ENCODE results near the gene NXPH3. TPM values are rescaled to one million over a fixed set of nuclear protein-coding genes. Genes with fewer than 3 reads are reported as not detected.

NXPH3 gene
- total and polyA plus RNA-seq, 10 of the 15 experiments (the other 5 are each of a cell fraction or from before 2014, with no cell fraction given) = 0.08 to 0.35 (median 0.12) TPM; not detected in 2

DNA sequence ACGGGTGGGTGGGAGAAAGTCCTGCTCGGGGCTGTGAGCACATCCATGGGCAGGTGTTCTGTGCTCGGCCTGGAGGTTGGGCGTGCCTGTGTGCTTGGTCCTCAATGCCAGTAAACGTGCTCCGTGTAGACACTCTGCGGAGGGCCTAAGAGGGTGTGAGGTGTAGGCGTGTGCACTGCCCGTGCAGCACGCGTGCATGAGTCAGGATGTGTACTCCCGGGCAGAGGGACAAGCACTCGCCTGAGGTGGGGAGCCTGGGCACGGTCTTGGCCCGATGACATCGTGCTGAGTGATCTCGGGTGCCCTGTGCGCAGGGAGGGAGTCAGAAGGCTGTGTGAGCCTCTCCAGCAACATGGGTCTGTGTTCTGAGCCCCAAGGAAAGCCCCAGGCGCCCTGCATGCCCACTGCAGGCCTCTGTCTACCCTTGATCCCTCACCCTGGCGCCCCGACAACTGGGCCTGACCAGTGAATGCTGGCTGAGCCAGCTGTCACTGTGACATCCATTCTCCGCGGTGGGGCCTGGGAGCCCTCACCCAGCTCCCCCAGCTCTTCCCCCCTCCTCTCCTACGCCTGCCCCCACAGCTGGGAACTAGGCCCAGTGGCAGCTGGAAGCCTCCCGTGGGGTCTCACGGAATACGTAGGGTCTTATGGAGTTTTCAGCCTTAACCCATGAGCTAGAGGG, 23.5 kb upstream of the NXPH3 start:
- POLR2A ChIA-PET = interaction anchor here (0.5 kb wide), 1 partner anchor 141 kb away, joined by 3 read pairs; no protein-coding TSS in a partner anchor
- no peak for FAIRE-seq
- H3K79me2 ChIP-seq (ENCODE audit: control insufficient read depth, insufficient read depth, low read length) = no peaks in the 10 kb centered on the region
- no peak for ATAC-seq
- no peak overlapping the region for H2AFZ ChIP-seq (ENCODE audit: control insufficient read depth, low read depth, low read length)
- H4K20me1 ChIP-seq (ENCODE audit: control insufficient read depth, insufficient read depth) = no peaks in the 10 kb centered on the region
- intact Hi-C loops (cut with micrococcal nuclease; ENCODE audit: unreplicated experiment) (no loop called here), in situ Hi-C loops (cut with MboI) (loop anchor here (5.0 to 10.0 kb wide), 4 partner anchors 55 to 235 kb away; partner anchors contain the start of gene NGFR)
- CTCF ChIA-PET = interaction anchor here (1.0 to 1.8 kb wide), 3 partner anchors 116 to 145 kb away, joined by 3 to 5 read pairs (median 3); no protein-coding TSS in a partner anchor
- H3K4me3 ChIP-seq = no peak overlapping the region
- H3K4me2 ChIP-seq (ENCODE audit: control insufficient read depth, insufficient read depth) = no peak overlapping the region
- H3K9ac ChIP-seq (ENCODE audit: control insufficient read depth, insufficient read depth, low read length) = no peak overlapping the region
- 68% methylated on average over 26 of the region's 27 CpGs for WGBS (ENCODE audit: insufficient coverage, insufficient replicate concordance, low lambda C conversion rate, missing lambda C conversion rate)
- SMC1A ChIA-PET (ENCODE audit: uncharacterized antibody, unreplicated experiment) = interaction anchor here (1.0 kb wide), 1 partner anchor 75 kb away, joined by 3 read pairs; no protein-coding TSS in a partner anchor
- no peaks in the 10 kb centered on the region for H3K27me3 ChIP-seq (replicated peaks in 1 of 2; ENCODE audit: control insufficient read depth in 2 of 2, insufficient read depth in 2 of 2, low read length in 1 of 2)
- H3K4me1 ChIP-seq (ENCODE audit: control insufficient read depth, insufficient read depth, low read length) = peaks cover 4% of the 10 kb centered on the region; the same call in 1 of the 2 replicates
- H3K9me3 ChIP-seq (replicated peaks; ENCODE audit: control insufficient read depth, insufficient read depth, low read length) = no peaks in the 10 kb centered on the region
- H3K27ac ChIP-seq (ENCODE audit: control insufficient read depth, insufficient read depth) = no peak overlapping the region
- TF ChIP-seq, protein P1, sequence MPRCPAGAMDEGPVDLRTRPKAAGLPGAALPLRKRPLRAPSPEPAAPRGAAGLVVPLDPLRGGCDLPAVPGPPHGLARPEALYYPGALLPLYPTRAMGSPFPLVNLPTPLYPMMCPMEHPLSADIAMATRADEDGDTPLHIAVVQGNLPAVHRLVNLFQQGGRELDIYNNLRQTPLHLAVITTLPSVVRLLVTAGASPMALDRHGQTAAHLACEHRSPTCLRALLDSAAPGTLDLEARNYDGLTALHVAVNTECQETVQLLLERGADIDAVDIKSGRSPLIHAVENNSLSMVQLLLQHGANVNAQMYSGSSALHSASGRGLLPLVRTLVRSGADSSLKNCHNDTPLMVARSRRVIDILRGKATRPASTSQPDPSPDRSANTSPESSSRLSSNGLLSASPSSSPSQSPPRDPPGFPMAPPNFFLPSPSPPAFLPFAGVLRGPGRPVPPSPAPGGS (IDR thresholded peaks at IDR 0.05; ENCODE audit: borderline replicate concordance, insufficient read depth, low read depth, low read length, poor library complexity, severe bottlenecking) = peak; percentile 21
- TF ChIP-seq, protein P2, sequence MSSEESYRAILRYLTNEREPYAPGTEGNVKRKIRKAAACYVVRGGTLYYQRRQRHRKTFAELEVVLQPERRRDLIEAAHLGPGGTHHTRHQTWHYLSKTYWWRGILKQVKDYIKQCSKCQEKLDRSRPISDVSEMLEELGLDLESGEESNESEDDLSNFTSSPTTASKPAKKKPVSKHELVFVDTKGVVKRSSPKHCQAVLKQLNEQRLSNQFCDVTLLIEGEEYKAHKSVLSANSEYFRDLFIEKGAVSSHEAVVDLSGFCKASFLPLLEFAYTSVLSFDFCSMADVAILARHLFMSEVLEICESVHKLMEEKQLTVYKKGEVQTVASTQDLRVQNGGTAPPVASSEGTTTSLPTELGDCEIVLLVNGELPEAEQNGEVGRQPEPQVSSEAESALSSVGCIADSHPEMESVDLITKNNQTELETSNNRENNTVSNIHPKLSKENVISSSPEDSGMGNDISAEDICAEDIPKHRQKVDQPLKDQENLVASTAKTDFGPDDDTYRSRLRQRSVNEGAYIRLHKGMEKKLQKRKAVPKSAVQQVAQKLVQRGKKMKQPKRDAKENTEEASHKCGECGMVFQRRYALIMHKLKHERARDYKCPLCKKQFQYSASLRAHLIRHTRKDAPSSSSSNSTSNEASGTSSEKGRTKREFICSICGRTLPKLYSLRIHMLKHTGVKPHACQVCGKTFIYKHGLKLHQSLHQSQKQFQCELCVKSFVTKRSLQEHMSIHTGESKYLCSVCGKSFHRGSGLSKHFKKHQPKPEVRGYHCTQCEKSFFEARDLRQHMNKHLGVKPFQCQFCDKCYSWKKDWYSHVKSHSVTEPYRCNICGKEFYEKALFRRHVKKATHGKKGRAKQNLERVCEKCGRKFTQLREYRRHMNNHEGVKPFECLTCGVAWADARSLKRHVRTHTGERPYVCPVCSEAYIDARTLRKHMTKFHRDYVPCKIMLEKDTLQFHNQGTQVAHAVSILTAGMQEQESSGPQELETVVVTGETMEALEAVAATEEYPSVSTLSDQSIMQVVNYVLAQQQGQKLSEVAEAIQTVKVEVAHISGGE (CRISPR knock-in tag; IDR thresholded peaks at IDR 0.05) = no peak
- no TSS peak for BruUV-seq (replicated peaks)
- no peaks in the 10 kb centered on the region for H3K36me3 ChIP-seq (ENCODE audit: control insufficient read depth in 2 of 2, insufficient read depth in 2 of 2, low read length in 1 of 2)
- DNase-seq (ENCODE audit: low read depth, low spot score) = no peak
- RAD21 ChIA-PET (ENCODE audit: unreplicated experiment) = no interaction called here

Measured in GM12878 (cell line).